ENCODE results near the gene PRODH2.

DNA sequence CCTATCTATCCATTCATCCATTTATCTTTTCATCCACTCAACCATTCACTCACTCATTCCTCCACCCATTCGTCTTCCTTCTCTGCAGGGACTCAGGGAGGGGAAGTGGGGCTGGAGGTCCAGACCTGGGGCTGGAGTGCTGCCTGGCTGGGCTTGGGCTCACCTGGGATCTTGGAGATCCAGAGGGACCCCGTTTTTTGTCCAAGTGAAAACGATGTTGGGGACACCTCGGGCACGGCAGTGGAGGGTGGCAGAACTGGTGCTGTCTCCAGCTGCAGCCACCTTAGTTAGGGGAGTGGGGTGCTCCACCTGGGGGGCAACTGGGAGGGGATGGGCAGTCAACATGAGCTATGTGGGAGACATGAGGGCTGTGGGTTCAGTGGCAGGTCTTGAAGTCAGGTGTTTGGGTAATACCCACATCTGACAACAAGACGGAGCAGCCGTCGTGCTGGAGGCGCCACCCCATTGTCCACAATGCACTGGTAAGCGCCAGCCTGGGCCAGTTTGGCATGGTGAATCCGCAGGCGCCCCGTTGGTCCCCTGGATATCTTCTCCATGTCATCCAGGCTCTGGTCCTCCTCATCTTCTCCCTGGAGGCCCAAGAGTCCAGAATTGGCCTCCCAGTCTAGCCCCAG lies 29.4 kb upstream of the PRODH2 start:
- TF ChIP-seq, protein P1, sequence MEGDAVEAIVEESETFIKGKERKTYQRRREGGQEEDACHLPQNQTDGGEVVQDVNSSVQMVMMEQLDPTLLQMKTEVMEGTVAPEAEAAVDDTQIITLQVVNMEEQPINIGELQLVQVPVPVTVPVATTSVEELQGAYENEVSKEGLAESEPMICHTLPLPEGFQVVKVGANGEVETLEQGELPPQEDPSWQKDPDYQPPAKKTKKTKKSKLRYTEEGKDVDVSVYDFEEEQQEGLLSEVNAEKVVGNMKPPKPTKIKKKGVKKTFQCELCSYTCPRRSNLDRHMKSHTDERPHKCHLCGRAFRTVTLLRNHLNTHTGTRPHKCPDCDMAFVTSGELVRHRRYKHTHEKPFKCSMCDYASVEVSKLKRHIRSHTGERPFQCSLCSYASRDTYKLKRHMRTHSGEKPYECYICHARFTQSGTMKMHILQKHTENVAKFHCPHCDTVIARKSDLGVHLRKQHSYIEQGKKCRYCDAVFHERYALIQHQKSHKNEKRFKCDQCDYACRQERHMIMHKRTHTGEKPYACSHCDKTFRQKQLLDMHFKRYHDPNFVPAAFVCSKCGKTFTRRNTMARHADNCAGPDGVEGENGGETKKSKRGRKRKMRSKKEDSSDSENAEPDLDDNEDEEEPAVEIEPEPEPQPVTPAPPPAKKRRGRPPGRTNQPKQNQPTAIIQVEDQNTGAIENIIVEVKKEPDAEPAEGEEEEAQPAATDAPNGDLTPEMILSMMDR (IDR thresholded peaks at IDR 0.05; ENCODE audit: low read depth, low read length, poor library complexity, severe bottlenecking) = no peak
- TF ChIP-seq EZH2phosphoT487 (IDR thresholded peaks at IDR 0.05; ENCODE audit: borderline replicate concordance, low read length) = no peak
